BJ (cell line): Measurements from ENCODE around the gene PPTC7. TPM values are rescaled to one million over a fixed set of nuclear protein-coding genes. Genes with fewer than 3 reads are reported as not detected.

Experiments
- CTCF ChIA-PET: fragments of 350-600 bp; formaldehyde crosslinking; extraction: SDS; loops from one replicate; lab custom pipeline; 2021; ENCODE audit warnings: antibody characterized with exemption, inconsistent platforms; lab: Yijun Ruan, JAX
- POLR2A ChIA-PET: fragments of 300-600 bp; sonication (Branson Sonifier 250); formaldehyde crosslinking; extraction: SDS; loops from one replicate; lab custom pipeline; 2021; ENCODE audit warnings: antibody characterized with exemption; lab: Charles Lee
- DNase-seq: peaks from one replicate; pipeline ENCODE4 v3.0.0-alpha.2; 2011; ENCODE audit warnings: low read depth
- H3K27me3 ChIP-seq: 2 replicates; pipeline ENCODE4 v1.6.0; 2011; ENCODE audit warnings: low read length; ENCODE audit not compliant: control insufficient read depth, insufficient read depth
- H3K36me3 ChIP-seq: 2 replicates; pipeline ENCODE4 v1.5.1; 2011; ENCODE audit warnings: low read length; ENCODE audit not compliant: control insufficient read depth, insufficient read depth
- H3K4me3 ChIP-seq: 2 replicates; pipeline ENCODE4 v1.5.1; 2011; ENCODE audit warnings: low read depth, mild to moderate bottlenecking, control low read depth, low read length
- polyA plus RNA-seq: library from polyadenylated mRNA; depleted of rRNA; stranded (reverse); fragments of >200 nt; gene quantifications from 2 replicates; pipeline ENCODE4 v1.2.3, GENCODE V29; 2011
- TF ChIP-seq, protein P1 (sequence below): IDR thresholded peaks from 2 replicates; pipeline ENCODE4 v1.5.1; 2011; ENCODE audit warnings: low read depth, mild to moderate bottlenecking, control low read depth, inconsistent platforms, low read length, moderate library complexity; ENCODE audit not compliant: insufficient read depth

The PPTC7 gene
- polyA plus RNA-seq, 1 experiment = 6.0 TPM

DNA sequence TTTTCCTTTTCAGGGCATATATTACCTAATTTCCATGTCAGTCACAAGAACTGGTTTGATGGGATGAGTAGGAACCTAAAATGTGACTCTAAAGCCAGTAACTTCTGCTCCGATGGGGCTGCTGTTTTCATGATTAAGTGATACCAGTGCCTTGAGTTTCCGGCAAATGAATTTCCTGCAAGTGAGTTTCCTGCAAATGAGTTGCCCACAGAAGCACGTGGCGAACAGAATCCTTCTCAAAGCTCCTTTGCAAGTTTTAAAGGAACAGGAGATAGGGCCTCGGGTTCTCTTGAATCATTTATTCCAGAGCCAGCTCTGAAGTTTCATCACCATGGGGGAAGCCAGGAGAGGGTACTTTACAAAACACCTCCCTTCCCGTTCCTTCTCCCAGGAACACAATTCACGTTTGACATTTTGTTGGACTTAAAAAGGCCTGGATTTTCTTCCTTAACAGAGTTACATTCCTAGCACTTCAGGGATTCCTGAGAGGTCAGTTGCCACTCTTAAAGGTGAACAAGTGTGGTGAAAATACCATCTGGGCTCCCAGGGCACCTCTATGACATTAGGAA is 2.2 kb upstream of the PPTC7 start:
- no peak for DNase-seq
- POLR2A ChIA-PET = no interaction called here
- CTCF ChIA-PET = interaction anchor here (0.5 to 2.1 kb wide), 7 partner anchors 15 to 135 kb away, joined by 3 to 9 read pairs (median 4); partner anchors contain the start of gene ARPC3
- no peaks in the 10 kb centered on the region for H3K36me3 ChIP-seq
- TF ChIP-seq, protein P1, sequence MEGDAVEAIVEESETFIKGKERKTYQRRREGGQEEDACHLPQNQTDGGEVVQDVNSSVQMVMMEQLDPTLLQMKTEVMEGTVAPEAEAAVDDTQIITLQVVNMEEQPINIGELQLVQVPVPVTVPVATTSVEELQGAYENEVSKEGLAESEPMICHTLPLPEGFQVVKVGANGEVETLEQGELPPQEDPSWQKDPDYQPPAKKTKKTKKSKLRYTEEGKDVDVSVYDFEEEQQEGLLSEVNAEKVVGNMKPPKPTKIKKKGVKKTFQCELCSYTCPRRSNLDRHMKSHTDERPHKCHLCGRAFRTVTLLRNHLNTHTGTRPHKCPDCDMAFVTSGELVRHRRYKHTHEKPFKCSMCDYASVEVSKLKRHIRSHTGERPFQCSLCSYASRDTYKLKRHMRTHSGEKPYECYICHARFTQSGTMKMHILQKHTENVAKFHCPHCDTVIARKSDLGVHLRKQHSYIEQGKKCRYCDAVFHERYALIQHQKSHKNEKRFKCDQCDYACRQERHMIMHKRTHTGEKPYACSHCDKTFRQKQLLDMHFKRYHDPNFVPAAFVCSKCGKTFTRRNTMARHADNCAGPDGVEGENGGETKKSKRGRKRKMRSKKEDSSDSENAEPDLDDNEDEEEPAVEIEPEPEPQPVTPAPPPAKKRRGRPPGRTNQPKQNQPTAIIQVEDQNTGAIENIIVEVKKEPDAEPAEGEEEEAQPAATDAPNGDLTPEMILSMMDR = no peak
- no peaks in the 10 kb centered on the region for H3K27me3 ChIP-seq
- no peak overlapping the region for H3K4me3 ChIP-seq

DNA sequence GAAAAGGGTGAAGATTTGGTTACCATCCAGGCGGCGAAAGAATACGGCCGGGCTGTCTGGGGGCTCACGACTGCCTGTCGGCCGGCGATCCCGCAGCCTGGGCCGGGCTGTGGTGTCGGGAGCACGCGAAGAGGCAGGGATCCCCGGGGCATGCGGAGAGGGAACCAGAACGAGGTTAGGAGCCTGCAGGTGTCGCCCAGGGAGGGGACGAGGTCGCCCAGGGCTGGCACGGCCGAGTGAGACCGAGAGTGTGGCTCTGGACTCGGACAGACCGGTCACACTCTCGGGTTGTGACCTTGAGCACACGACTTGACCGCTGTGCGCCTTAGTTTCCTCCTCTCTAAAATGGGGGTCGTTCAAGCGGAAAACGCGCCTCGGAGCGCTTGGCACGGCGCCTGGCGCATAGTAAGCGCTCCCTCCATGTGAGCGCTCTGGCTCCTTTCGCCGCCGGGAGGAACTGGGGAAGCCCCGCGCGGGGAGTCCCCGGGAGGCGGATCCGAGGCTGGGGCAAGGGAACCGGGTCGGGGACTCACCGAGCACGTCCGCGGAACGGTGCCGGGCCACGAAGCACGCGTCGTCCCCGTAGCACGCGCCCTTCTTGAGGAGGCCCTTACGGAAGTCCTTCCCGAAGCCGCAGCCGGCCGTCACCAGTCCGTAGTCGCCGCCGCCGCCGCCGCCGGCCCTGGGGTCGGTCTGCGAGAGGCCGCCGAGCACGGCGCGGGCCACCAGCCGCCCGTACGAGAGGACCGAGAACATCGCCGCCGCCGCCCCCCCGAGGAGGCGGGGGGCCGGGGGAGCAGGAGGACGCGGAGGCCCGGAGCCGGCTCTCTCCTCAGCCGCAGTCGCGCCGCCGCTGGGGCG is 612 bp downstream of the PPTC7 start:
- DNase-seq = no peak
- H3K4me3 ChIP-seq = peak overlapping the region; percentile 77
- TF ChIP-seq, protein P1 = no peak

DNA sequence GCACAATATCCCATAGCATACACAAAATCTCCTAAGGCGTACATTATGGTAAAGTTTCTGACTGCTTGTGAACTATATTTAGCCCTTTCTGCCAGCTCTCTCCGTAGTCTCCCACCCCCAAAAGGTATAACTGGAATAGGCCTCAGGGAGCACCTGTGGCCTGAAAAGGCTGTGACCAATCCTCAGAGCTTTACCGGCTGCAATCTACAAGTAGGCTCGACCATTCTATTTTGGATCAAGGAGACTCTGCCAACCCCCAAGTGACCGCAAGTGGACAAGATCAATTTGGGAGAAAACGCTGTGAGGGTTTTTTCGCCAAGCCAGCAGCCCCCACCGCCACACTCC is 1.2 kb downstream of the PPTC7 start:
- H3K27me3 ChIP-seq = no peaks in the 10 kb centered on the region
- ChIA-PET CTCF (interaction anchor here (1.5 kb wide), 1 partner anchor 113 kb away, joined by 3 read pairs; the partner anchor contains the start of genes FAM216A and GPN3), POLR2A (no interaction called here)
- TF ChIP-seq, protein P1 = no peak
- H3K36me3 ChIP-seq = no peaks in the 10 kb centered on the region
- peak overlapping the region; percentile 77 for H3K4me3 ChIP-seq
- no peak for DNase-seq

More for the DNA sequence above, 612 bp downstream of the PPTC7 start:
- ChIA-PET CTCF (no interaction called here), POLR2A (no interaction called here)
- no peaks in the 10 kb centered on the region for H3K27me3 ChIP-seq
- no peaks in the 10 kb centered on the region for H3K36me3 ChIP-seq

DNA sequence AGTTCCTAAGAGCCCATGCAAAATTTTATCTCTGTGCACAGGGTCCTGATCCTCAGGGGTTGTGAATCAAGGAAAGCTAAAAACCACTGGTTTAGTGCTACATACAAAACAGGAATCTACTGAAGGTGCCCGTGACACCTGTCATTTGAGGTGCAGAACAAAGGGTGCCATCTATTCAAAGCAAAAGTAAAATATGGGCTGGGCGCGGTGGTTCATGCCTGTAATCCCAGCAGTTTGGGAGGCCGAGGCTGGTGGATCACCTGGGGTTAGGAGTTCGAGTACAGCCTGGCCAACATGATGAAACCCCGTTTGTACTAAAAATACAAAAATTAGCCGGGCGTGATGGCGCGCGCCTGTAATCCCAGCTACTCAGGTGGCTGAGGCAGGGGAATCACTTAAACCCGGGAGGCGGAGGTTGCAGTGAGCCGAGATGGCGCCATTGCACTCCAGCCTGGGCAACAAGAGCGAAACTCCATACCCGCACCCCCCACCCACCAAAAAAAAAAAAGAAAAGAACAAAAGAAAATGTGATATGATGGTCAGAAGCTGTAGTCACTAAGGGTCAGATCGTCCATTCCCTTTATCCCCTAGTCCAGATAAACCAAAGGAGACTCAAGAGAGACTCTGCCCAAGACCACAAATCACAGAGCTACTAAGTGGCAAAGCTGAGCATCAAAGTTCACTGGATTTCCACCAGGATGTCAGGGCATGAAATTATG is 3.4 kb downstream of the PPTC7 start:
- Histone ChIP-seq H3K4me3 (no peak overlapping the region), H3K36me3 (no peaks in the 10 kb centered on the region), H3K27me3 (no peaks in the 10 kb centered on the region)
- TF ChIP-seq, protein P1 = no peak
- no peak for DNase-seq
- POLR2A ChIA-PET = no interaction called here
- CTCF ChIA-PET = interaction anchor here (0.6 to 1.6 kb wide), 4 partner anchors 21 to 67 kb away, joined by 3 read pairs; no protein-coding TSS in a partner anchor
